GM21360 (cell line): Measurements from ENCODE around the gene PRKCA.
"Not testable (repeated sequence)": the region's sequence is repeated elsewhere in the genome, so short reads cannot be mapped to it uniquely, and the experiment has no call there.

Experiments
- ATAC-seq: cut with Tn5 transposase; IDR thresholded peaks from one replicate; pipeline ENCODE4 v1.9.1; 2021; ENCODE audit warnings: mild to moderate bottlenecking, moderate library complexity; ENCODE audit not compliant: unreplicated experiment

Gene PRKCA

DNA sequence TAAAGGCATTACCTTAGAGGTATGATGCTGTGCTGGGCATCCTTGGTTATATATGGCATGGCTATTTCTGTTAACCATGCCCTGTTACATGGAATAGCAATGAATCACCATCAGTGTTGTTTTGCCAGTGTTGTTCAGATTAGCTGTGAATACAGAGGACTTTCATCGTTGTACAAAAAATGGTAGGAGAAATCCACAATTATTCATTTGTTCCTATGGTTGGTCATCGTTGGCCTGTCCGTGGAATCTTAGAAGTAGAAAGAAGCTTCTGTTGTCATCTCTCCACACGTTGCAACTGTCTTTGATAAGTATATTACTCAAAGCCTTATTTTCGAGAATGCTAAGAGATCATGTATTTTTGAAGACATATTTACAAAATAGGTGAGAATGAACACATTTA, 418.2 kb downstream of the PRKCA start:
- no peak for ATAC-seq

DNA sequence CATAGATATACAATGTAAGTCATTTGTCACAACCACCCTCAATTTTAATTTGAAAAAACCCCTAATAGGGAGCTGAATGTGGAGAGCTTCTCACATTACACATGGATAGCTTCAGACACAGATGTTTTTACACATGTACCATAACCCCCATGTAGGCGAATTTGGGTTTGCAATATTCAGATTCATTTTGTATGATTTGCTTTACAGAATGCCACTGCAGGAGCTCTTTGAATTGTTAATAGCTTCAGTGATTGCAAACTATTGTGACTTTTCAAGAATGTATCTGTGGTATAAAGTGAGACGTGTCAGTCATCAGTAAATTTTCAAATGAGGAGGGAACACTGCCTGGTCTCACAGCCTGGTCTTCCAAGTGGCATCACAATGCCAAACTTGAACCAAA, 419.9 kb downstream of the PRKCA start:
- no peak for ATAC-seq

DNA sequence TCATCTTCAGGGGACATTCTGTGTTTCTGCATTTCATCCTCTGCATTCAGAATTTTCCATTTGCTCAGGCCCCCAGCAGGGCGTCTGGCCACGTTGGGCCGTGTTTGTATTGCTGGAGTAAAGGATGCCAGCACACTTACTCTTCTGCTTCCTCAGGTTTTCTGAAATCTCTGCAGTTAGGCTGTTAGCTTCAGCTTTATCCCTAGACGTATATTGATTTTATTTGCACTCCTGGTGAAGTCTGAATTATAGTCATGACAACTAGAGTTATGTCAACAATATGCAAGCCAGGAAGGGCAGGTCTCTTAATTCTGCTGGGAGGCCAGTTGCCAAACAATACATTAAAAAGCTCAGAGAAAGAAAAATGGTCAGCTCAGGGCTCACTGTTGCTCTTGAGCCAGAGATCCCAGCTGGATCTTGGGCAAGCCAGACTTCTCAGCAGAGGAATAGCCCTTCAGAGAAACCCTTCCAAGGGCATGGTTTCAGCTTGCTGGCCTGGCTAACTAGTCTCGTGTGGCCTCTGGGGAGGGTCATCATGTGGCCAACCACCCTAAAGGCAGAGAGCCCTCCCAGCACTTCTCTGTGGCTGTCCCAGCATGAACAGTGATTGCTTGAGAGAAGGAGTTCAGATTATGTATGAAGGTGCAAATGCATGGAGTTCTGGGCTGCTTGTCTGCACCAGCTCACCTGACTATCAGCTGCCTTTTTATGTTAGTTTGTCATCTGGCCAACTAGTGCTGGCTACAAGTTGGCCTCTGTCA, 422.3 kb downstream of the PRKCA start:
- ATAC-seq: no peak

DNA sequence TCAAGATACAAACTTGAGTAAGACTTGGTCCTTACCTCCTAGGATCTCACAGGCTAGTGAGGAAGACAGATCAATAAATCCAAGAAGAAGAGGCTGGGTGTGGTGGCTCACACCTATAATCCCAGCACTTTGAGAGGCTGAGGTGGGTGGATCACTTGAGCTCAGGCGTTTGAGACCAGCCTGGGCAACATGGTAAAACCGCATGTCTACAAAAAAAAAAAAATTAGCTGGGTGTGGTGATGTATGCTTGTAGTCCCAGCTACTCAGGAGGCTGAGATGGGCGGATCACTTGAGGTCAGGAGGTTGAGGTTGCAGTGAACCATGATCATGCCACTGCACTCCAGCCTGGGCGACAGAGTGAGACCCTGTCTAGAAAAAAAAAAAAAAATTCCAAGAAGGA, 423.0 kb downstream of the PRKCA start:
- ATAC-seq: not testable (repeated sequence)

DNA sequence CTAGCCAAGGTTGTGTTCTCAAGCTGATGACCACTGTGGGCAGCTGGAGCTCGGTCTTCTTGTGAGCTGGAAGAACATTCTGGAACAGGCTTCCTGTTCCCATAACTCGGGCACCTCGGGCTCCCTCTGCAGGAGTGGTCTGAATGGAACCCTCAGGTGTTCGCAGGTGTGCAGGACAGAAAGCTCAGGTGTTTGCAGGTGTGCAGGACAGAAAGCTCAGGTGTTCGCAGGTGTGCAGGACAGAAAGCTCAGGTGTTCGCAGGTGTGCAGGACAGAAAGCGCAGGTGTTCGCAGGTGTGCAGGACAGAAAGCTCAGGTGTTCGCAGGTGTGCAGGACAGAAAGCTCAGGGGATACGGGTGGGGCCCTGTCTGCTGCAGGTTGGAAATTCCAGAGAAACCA, 423.5 kb downstream of the PRKCA start:
- ATAC-seq: no peak

DNA sequence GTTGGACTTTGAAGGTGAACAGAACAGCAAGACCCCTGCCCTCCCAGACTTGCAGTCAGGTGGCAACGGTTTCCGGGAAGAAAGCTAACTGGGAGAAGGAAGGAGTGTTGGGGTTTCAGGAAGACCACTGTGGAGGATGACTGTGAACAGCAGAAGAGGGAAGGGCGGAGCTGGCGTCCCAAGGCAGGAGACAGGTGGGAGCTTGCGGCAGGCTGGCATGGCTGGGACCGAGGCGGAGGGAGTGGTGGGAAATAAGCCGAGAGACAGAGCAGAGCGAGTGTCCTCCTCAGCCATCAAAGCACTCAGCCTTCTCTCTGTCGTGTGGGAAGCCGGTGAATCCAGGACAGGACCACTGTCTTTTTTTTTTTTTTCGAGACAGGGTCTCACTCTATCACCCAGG, 424.0 kb downstream of the PRKCA start:
- ATAC-seq: no peak

DNA sequence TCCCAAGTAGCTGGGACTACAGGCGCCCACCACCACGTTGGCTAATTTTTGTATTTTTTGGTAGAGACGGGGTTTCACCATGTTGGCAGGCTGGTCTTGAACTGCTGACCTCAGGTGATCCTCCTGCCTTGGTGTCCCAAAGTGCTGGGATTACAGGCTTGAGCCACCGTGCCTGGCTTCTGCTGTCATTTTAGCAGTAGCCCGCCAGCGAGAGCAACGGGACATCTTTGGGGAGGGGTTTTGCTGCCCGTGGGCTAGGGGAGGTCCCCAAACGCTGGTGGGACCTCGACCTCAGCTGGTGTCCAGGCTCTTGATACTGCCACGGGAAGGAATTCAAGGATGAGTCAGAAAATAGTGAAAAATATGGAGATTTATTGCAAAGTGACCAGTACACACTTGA, 424.4 kb downstream of the PRKCA start:
- ATAC-seq: no peak

DNA sequence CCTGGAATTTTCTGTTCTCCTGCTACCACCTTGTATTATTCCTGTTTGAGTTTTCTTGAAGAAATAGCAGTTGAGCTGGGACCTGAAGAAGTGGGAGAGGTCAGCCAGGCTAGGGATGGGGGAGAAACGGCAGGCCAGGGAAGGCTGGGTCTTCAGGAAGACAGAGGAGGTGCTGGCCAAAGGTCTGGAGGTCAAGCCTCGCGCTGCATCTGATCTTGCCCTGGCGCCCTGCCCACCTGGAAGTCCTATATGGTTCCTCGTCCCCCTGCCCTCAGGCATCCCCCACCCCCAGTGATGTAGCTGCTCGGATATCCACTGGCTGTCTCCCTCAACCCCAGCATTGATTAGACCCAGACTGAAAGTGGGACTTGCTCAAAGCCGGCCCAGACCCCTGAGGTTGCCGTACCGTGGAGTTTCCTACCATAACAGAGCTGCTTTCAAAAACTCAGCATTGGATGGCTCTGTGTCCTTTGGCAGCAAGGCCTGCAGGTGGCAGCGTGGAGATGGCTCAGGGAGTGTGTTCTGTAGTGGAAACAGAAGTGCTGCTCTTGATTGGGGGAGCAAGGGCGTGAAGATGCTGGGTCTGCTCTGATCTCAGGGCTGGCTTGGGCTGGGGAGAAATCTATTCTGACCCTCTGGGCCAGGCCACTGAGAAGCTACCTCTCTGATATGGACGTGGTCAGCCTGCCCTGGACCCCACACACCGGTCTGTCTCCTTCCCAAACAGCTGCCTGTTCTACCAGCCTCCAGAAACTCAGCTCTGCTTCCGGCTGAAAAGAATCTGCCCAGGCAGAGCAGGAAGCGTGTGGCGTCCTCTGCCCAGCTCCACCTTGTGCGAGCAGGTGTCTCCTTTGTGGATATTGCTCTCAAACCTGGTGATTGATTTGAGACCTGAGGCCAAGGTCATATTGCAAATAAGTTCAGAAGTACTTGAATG, 425.5 kb downstream of the PRKCA start:
- no peak for ATAC-seq

DNA sequence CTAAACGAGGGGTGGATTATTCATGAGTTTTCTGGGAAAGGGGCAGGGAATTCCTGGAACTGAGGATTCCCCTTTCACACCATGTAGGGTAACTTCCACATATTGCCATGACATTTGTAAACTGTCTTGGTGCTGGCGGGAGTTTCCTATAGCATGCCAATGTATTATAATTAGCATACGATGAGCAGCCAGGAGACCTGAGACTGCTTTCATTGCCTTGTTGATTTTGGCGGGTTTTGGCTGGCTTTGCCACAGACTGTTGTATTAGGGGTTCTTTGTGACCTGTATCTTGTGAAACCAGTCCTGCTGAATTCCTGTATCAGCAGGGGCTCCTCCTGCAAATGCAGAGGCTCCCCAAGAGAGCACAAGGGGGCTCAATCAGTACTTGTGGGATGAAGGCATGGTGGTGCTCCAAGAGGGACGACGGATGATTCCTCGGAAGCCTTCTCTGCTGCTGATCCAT, 428.1 kb downstream of the PRKCA start:
- ATAC-seq: no peak

DNA sequence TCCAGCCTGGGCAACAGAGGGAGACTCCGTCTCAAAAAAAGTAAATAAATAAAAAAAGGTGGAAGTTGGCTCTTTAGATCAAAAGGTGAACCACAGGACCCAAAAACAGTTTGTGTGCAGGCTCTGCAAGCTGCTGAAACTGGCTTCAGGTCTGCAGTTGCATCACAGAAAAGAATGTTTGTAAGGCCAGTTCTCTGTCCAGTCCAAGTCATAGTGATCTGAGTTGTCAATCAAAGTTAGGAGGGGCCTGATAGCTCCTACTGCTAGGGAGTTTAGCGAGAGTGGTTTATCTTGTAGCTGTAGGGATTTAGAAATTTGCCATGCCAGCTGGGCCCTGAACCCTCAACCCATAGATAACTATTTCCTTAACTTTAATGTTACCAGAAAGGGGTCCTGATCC, 431.3 kb downstream of the PRKCA start:
- no peak for ATAC-seq

DNA sequence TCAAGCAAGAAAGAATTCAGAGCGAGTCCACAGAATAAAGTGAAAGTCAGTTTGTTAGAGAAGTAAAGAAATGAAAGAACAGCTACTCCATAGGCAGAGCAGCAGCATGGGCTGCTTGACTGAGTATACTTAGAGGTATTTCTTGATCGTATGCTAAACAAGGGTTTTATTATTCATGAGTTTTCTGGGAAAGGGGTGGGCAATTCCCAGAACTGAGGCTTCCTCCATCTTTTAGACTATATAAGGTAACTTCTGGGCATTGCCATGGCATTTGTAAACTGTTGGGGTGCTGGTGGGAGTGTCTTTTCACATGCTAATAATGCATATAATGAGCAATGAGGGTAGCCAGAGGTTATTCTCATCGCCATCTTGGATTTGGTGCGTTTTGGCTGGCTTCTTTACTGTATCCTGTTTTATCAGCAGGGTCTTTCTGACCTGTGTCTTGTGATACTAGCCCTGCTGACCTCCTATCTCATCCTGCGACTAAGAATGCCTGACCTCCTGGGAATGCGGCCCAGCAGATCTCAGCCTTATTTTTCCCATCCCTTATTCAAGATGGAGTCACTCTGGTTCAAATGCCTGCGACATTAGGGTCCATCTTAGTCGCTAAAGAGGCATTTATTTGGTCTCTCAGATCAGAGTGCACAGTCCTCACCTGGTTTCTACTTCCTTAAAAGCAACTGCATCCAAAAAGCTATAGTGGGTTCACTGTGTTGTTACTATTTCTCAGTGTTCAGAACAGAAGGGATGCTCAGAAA, 432.0 kb downstream of the PRKCA start:
- no peak for ATAC-seq

DNA sequence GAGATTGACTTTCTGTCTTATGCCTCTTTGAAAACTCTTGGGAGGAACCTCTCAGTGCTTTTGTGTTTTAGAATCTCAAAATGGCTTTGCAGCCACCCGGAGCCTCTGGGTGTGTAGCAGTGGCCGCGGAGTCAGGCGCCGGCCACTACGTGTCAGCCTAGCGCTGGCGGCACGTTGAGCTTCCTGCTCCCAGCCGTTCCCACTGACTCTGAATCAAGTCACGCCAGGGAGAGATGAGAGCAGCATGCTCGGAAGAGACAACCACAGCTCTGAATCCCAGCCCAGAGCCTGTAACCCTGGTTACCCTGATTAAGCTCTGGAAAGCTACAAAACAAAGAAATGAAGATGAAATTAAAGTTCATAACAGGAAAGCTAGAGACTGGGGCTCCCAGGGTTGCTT, 435.1 kb downstream of the PRKCA start:
- ATAC-seq: no peak

DNA sequence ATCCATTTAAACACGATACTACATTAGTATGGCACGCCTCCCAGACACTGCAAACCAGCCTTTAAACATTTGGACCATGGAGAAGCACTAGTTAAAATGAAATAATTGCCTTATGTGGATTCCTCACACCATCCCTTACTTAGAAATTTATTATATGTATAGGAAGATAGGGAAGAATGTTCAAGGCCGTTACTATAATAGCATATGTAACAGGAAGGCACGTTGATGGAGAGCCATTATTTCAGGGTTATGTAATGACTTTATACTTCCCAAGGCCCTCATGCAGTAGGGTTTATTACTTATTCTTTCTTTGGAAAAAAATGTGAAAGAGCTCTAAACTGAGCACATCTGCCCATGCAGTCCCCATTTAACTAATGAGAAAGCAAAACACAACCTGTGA, 435.9 kb downstream of the PRKCA start:
- ATAC-seq: no peak

DNA sequence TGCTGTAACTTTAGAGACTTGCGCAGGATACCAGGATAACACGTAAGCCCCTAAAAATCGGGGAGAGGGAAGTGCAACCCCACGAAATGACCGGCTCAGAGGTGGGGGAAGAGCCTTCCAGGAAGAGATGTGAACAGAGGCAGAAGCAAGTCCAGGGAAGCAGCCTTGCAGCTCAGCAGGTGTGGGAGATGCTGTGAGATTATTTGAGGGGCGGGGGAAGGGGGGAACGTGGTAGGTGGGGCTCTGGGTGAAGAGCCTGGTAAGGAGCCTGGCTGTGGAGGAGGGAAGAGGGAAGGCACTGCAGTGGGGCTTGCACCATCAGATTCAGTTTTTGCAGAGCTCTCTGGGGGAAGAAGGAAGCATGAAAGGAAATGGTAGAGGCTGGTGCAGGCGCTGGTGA, 437.1 kb downstream of the PRKCA start:
- no peak for ATAC-seq

DNA sequence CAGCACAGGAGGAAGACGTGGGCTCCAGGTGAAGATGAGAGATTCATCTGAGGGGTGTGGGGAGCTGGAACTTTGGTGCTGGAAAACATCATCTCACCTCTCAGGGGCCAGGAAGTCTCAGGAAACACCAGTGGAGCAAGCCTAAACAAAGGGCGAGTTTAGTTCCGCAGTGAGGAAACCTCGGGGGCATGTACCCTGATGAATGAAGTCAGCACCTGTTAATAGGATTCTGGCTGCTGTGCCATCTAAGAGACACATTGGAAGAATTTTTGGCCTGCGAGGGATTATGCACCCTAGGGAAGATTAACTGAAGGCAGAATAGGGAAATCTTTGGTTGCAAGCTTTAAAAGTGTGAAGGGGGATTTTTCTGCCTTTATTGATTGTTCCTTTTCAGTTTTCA, 437.8 kb downstream of the PRKCA start:
- no peak for ATAC-seq

DNA sequence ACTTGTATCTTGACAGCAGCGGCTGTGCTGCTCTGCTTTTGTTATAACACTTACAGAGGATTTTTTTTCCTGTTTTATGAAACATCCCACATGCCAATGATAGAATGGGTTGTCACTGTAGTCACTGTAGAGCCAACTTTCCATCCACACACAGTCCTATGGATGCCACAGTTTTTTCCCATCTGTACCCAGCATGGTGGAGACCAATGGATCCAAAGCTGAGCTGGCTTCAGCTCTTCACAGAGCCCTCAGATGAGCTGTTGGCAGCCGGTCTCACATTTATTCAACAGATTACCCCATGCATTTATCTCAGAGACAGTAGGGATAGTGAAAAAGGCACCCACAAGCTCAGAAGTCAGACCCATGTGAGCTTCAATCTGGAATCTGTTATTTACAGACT, 441.1 kb downstream of the PRKCA start:
- no peak for ATAC-seq

DNA sequence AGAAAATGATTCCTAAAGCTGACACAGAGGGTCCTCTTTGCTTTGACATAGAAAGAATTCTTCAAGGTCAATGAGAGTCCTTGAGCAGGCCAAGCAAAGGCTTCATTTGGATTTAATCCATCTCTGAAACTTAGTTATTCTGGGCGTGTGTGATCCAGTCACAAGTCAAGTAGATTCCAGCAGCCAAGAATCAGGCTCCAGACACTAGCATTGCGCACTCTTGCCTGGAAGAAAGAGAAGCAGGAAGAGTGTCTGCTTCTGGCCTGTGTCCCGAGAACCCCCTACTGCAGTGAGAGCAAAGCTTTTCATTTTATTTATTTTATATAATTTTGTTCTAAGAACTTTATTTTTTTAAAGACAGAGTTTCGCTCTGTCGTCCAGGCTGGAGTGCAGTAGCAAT, 444.3 kb downstream of the PRKCA start:
- no peak for ATAC-seq

DNA sequence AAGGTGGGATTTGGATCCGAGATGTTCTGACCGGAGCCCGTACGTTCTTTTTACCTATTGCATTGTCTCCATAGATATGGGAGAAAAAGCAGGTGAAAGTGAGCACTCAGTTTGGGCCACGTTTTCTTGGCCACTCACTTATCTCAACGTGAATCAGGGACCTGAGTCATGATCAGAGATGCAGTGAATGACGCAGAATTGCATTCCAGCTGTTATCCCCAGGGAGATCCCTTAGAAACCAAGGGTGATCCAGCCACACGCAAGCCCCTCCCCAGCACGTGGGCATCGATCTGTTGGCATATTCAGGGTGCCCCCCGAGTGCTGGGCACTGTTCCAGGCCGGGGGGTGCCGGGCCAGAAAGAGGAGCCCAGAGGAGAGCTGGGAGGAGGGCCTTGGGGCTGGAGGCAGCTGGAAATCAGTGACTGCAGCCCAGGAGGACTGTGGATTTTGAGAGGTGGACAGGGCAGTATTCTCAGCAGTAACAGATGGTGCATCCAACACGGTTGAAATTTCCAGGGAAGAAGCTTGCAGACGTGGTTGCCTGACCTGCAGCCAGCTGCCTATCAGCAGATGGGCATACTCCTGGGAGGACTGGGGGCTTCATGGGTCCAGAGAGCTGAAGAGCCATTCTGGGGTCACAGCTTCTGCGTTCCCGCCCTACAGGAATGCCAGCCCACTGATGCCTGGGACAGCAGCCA, 445.3 kb downstream of the PRKCA start:
- ATAC-seq: no peak

DNA sequence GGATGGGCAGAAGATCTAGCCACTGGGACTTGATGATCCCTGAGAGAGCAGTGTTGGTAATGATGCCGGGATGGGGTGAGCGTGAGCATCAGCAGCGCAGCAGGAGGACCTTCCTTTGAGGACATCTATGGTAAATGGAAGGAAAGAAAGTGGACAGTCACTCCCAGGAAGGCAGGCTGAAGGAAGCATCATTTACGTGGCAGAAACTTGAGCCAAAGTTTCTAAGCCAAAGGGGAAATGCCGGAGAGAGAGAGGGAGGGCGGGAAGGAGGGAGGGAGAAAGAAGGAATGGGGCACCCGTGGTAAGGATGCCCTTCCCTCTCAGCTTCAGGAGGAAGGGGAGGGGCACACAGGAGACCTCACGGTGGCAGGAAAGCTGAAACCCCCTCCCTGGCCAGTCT, 446.2 kb downstream of the PRKCA start:
- no peak for ATAC-seq

DNA sequence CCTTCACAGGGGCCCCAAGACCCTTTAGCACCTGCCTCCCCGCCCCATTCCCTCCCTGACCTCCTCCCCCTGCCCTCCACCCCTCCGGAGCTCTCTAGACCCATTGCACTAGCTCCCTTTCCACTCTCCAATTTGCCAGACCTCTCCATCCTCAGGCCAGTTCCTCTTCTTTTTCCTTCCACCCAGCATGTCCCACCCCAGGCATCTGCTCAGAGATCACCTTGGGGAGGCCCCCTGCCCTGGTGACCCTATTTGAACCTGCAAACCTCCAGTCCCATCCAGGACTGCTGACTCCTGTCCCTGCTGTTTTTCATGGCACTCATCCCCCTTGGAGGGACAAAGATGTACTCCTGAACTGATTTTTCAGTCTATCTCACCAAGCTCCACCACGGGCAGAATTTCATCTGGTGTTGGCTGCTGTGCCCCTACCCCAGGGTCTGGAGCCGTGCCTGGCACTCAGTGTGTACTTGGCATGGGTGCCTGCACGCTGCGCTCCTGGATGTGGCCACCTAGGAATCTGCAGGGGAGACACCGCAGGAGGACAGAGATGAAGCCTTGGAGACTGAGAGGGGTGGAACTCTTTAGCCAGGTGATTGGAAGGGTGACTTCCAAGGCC, 446.9 kb downstream of the PRKCA start:
- ATAC-seq: no peak
